Spleen (tissue), 7 donors: ENCODE results near the gene ATRN.

Source experiments
- POLR2A ChIP-seq, 3 donors: fragments of 450-650 bp; IDR thresholded peaks; one replicate each; pipeline ENCODE4 v1.5.1; 2017; ENCODE audit warnings: antibody characterized with exemption in 3 of 3, mild to moderate bottlenecking in 1 of 3
- TF ChIP-seq, protein P1 (sequence below), 11 experiments: fragments of 200-600 bp in 7 of 11; fragments of 450-650 bp in 4 of 11; sonication (generic) in 4 of 11; IDR thresholded peaks in 8 of 11; conservative IDR thresholded peaks in 3 of 11; 1 replicate in 7 of 11; 2 replicates in 4 of 11; pipeline versions ENCODE4 v1.4.0 to v1.8.0; 2016 to 2021; ENCODE audit warnings: antibody characterized with exemption in 11 of 11, inconsistent platforms in 4 of 11, mild to moderate bottlenecking in 1 of 11
- donor health status: DM: no; HTN: no; CAD: no; lungs with moderate emphysema.
- donor health status: DM: no; HTN: no; CAD: no.
- donor health status: DM: no; HTN: no; CAD: no.

DNA sequence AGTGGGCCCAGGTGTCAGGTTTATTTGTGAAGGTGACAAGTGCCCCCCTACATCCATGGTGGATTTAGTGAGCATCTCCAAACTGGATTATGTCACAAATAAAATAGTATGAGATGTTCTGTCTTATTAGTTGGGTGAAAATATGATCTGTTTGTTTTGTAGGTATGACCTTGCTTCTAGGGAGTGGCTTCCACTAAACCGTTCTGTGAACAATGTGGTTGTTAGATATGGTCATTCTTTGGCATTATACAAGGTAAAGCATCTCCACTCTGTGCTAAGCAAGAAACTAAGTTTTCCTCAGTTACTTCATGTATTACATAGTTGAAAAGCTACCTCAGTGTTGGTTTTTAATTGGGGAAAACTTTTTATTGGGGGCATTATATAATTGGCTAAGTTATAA lies 88.4 kb downstream of the ATRN start:
- TF ChIP-seq, protein P1, sequence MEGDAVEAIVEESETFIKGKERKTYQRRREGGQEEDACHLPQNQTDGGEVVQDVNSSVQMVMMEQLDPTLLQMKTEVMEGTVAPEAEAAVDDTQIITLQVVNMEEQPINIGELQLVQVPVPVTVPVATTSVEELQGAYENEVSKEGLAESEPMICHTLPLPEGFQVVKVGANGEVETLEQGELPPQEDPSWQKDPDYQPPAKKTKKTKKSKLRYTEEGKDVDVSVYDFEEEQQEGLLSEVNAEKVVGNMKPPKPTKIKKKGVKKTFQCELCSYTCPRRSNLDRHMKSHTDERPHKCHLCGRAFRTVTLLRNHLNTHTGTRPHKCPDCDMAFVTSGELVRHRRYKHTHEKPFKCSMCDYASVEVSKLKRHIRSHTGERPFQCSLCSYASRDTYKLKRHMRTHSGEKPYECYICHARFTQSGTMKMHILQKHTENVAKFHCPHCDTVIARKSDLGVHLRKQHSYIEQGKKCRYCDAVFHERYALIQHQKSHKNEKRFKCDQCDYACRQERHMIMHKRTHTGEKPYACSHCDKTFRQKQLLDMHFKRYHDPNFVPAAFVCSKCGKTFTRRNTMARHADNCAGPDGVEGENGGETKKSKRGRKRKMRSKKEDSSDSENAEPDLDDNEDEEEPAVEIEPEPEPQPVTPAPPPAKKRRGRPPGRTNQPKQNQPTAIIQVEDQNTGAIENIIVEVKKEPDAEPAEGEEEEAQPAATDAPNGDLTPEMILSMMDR (IDR thresholded peaks at IDR 0.05 in 8 of 11, conservative IDR thresholded peaks at IDR 0.05 in 3 of 11): no peak
- TF ChIP-seq POLR2A (IDR thresholded peaks at IDR 0.05): no peak
